ENCODE measurements around the gene ASRGL1. TPM values are rescaled to one million over a fixed set of nuclear protein-coding genes. Genes with fewer than 3 reads are reported as not detected.

The ASRGL1 gene
- total RNA-seq, 2 donors from 2014 or later = 20.2 to 39.7 TPM

DNA sequence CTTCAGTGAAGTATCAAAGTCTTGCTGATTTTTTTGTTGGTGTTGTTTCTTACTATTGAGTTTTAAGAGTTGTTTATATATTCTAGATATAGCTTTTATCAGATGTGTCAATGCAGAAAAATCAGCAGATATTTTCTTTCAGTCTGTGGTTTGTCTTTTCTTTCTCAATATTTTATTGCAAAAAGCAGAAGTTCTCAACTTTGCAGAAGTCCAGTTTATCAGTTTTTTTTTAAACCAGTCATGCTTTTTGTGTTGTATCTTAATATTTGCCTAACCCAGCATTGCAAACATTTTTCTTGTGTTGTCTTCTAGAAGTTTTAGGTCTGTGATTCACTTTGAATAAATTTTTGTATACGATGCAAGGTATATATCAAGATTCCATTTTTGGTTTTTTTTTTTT lies 7.0 kb downstream of the ASRGL1 start:
- Histone ChIP-seq H3K27me3 (replicated peaks; ENCODE audit: insufficient read depth) (no peaks in the 10 kb centered on the region), H3K36me3 (no peaks in the 10 kb centered on the region), H3K9me3 (no peaks in the 10 kb centered on the region), H3K27ac (no peak overlapping the region), H3K4me3 (no peak overlapping the region), H3K4me1 (ENCODE audit: control insufficient read depth in 1 of 2, low read depth in 2 of 2) (no peaks in the 10 kb centered on the region)
- ATAC-seq (ENCODE audit: insufficient number of reproducible peaks, low FRiP score, low read depth) = no peak
- DNase-seq (ENCODE audit: low spot score) = no peak
- TF ChIP-seq, protein P1, sequence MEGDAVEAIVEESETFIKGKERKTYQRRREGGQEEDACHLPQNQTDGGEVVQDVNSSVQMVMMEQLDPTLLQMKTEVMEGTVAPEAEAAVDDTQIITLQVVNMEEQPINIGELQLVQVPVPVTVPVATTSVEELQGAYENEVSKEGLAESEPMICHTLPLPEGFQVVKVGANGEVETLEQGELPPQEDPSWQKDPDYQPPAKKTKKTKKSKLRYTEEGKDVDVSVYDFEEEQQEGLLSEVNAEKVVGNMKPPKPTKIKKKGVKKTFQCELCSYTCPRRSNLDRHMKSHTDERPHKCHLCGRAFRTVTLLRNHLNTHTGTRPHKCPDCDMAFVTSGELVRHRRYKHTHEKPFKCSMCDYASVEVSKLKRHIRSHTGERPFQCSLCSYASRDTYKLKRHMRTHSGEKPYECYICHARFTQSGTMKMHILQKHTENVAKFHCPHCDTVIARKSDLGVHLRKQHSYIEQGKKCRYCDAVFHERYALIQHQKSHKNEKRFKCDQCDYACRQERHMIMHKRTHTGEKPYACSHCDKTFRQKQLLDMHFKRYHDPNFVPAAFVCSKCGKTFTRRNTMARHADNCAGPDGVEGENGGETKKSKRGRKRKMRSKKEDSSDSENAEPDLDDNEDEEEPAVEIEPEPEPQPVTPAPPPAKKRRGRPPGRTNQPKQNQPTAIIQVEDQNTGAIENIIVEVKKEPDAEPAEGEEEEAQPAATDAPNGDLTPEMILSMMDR (IDR thresholded peaks at IDR 0.05) = no peak

DNA sequence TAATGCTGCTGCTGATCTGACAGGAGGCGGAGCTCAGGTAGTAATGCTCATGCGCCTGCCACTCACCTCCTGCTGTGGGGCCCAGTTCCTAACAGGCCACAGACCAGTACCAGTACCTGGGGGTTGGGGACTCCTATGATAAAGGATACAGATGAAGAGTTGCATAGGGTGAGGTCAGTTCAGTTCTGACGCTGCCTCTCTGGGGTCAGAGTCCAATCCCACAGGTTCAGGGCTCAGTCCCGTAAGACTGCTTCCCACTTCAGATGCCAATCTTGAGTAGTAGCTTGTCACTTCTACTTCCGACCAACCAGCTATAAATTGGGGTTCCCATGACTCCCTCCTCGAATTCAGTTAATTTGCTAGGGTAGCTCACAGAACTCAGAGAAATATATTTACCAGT lies 8.6 kb downstream of the ASRGL1 start:
- no peak for ATAC-seq (ENCODE audit: insufficient number of reproducible peaks, low FRiP score, low read depth)
- Histone ChIP-seq H3K4me1 (ENCODE audit: control insufficient read depth in 1 of 2, low read depth in 2 of 2) (no peaks in the 10 kb centered on the region), H3K4me3 (no peak overlapping the region), H3K36me3 (no peaks in the 10 kb centered on the region), H3K9me3 (no peaks in the 10 kb centered on the region), H3K27ac (no peak overlapping the region), H3K27me3 (replicated peaks; ENCODE audit: insufficient read depth) (no peaks in the 10 kb centered on the region)
- no peak for DNase-seq (ENCODE audit: low spot score)
- TF ChIP-seq, protein P1 (IDR thresholded peaks at IDR 0.05) = no peak

DNA sequence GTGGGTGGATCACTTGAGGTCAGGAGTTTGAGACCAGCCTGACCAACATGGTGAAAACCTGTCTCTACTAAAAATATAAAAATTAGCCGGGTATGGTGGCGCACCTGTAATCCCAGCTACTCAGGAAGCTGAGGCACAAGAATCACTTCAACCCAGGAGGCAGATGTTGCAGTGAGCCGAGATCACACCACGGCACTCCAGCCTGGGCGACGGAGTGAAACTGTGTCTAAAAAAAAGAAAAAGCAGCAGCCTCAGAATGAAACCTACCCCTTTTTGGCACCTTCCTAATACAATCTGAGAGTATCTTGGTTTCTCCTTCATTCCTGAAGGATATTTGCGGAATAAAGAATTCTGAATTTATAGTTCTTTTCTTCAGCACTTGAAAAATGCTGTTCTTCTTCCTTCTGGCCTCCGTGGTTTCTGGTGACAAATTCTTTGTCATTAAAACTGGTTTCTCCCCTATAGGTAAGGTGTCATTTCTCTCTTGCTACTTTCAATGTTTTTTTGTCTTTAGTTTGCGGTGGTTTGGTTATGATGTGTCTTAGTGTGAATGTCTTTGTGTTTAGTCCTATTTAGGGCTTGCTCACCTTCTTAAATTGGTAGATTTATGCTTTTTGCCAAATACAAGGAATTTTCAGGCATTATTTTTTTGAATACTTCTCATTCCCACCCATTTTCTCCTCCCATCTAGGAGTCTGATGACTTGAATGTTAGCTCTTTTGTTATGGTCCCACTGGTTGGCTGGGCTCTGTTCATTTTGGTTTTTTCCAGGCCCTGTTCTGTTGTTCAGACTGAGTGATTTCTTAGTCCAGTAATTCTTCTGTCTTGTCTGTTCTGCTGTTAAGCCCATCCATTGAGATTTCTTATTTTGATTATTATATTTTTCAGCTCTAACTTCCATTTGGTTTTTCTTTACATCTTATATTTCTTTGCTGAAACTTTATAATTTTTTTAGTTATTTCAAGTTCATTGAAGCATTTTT lies 15.4 kb downstream of the ASRGL1 start:
- TF ChIP-seq, protein P1 (IDR thresholded peaks at IDR 0.05) = no peak
- no peaks in the 10 kb centered on the region for H3K27me3 ChIP-seq (replicated peaks; ENCODE audit: insufficient read depth)
- H3K36me3 ChIP-seq = no peaks in the 10 kb centered on the region
- no peak overlapping the region for H3K4me3 ChIP-seq
- DNase-seq (ENCODE audit: low spot score) (no peak), ATAC-seq (ENCODE audit: insufficient number of reproducible peaks, low FRiP score, low read depth) (no peak)
- no peaks in the 10 kb centered on the region for H3K9me3 ChIP-seq
- H3K27ac ChIP-seq = no peak overlapping the region
- H3K4me1 ChIP-seq (ENCODE audit: control insufficient read depth in 1 of 2, low read depth in 2 of 2) = no peaks in the 10 kb centered on the region

DNA sequence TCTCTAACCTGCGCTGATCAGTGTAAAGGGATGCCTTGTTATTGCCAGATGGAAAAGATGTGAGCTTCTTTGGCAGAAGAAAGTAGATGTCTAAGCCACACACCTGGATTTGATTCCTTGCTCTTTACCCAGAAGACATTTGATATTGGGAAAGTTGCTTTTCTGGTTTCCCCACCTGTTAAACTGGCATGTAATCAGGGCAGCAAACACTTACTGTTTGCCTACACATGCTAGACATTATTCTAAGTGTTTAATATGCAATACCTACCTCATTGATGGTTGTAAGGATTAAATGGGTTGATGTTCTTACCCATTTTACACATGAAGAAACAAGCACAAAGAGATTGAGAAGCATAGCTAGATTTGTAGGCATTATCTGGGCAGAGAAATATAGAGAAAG lies 16.6 kb downstream of the ASRGL1 start:
- H3K4me1 ChIP-seq (ENCODE audit: control insufficient read depth in 1 of 2, low read depth in 2 of 2) = no peaks in the 10 kb centered on the region
- no peaks in the 10 kb centered on the region for H3K9me3 ChIP-seq
- H3K4me3 ChIP-seq = no peak overlapping the region
- no peak overlapping the region for H3K27ac ChIP-seq
- H3K27me3 ChIP-seq (replicated peaks; ENCODE audit: insufficient read depth) = no peaks in the 10 kb centered on the region
- ATAC-seq (ENCODE audit: insufficient number of reproducible peaks, low FRiP score, low read depth) (no peak), DNase-seq (ENCODE audit: low spot score) (no peak)
- TF ChIP-seq, protein P1 (IDR thresholded peaks at IDR 0.05) = no peak
- H3K36me3 ChIP-seq = no peaks in the 10 kb centered on the region

DNA sequence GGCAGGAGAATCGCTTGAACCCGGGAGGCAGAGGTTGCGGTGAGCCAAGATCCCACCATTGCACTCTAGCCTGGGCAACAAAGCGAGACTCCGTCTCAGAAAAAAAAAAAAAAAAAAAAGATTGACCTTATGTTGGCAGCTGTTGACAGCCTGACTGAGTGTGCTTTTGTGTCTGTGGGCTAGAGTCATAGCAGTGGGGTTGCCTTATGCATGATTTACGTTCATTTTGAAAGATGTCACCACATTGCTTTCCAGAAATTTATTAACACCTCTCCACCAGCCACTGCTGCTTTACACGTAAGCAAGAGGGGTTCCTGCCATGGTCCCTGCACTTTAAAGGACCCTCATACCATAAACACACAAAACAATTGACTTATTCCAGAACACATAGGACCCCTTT lies 21.0 kb downstream of the ASRGL1 start:
- Histone ChIP-seq H3K36me3 (no peaks in the 10 kb centered on the region), H3K4me1 (ENCODE audit: control insufficient read depth in 1 of 2, low read depth in 2 of 2) (no peaks in the 10 kb centered on the region), H3K9me3 (no peaks in the 10 kb centered on the region), H3K27me3 (replicated peaks; ENCODE audit: insufficient read depth) (no peaks in the 10 kb centered on the region), H3K27ac (no peak overlapping the region), H3K4me3 (no peak overlapping the region)
- no peak for DNase-seq (ENCODE audit: low spot score)
- ATAC-seq (ENCODE audit: insufficient number of reproducible peaks, low FRiP score, low read depth) = no peak
- TF ChIP-seq, protein P1 (IDR thresholded peaks at IDR 0.05) = no peak
